ENCODE data around the gene KIF3C.

GRCh38 chr2:25894135-25894830, 88.0 kb downstream of the KIF3C start:
- TF ChIP-seq CTCF (IDR thresholded peaks at IDR 0.05) (no peak), POLR2A (IDR thresholded peaks at IDR 0.05) (no peak)

Data from breast epithelium (tissue), 3 donors.